HG03108 (cell line): ENCODE results near the gene LEPR.

Source experiments
- ATAC-seq: cut with Tn5 transposase; IDR thresholded peaks from one replicate; pipeline ENCODE4 v1.9.1; 2021; ENCODE audit warnings: moderate library complexity; ENCODE audit not compliant: unreplicated experiment

The LEPR gene

GRCh38 chr1:65409314-65409713, 11.2 kb upstream of the LEPR start:
- ATAC-seq, result no peak

GRCh38 chr1:65409816-65410326, 10.6 kb upstream of the LEPR start:
- ATAC-seq, result no peak

- no peak for ATAC-seq
Observed at GRCh38 chr1:65412256-65412983, 8.0 kb upstream of the LEPR start.

- no peak for ATAC-seq
Observed at GRCh38 chr1:65412984-65413375, 7.5 kb upstream of the LEPR start.

GRCh38 chr1:65414538-65414937, 5.9 kb upstream of the LEPR start:
- ATAC-seq, result no peak

DNA sequence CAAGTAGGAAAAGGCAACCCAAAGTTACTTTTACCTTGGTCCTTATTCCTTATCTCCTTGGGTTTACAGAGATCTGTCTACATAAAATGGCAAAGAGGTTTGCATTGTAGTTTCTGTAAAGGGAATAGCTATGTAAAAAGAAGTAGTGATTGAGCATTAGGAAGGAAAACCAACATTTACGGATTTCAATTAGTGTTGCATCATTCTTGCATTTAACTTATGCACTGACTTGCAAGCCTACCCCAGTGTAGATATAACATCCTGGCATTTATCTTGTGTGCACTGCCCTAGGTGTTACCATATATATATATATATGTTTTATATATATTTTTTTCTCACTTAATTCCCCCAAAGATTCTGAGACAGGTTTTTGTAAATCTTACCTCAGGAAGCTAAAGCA, 3.7 kb upstream of the LEPR start:
- no peak for ATAC-seq

GRCh38 chr1:65417729-65418128, 2.7 kb upstream of the LEPR start:
- no peak for ATAC-seq

GRCh38 chr1:65418522-65419185, 1.8 kb upstream of the LEPR start:
- ATAC-seq, result no peak

DNA sequence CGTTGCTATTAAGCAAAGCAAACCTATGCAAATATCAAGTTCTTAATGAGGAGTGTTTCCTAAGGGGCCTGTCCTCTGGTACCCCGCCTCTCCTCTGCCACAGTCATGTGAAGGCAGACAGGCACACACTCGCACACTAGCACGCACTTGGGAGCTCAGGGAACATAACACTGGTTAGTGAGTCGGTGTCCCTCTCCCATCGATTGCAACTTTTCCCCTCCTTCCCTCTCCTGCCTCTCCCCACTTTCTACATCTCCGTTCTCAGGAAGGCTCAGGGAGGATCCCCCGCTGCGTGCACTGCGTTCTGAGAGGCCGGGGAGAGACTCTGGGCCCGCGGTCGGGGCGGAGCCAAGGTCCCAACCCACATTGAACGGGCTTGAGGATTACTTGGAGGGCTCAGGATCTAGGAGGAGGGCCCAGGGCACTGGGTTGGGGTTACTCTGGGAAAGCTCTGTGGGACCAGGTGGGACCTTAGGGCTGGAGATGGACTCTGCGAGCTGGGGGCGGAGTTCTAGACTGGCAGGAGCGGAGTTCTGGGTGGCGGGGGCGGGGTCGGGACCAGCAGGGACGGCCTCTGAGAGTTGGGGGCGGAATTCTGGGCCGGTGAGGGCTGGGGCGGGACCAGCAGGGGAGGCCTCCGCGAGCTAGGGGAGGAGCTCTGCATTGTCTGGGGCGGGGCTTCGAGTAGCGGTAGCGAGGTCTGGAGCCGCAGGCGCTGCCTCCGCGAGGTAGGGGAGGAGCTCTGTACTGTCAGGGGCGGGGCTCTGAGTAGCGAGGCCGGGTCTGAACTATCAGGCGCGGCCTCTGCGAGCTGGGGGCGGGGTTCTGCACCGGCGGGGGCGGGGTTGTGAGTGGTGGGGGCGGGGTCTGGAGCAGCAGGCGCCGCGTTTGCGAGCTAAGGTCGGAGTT, 533 bp upstream of the LEPR start:
- ATAC-seq, result peak; percentile 93

DNA sequence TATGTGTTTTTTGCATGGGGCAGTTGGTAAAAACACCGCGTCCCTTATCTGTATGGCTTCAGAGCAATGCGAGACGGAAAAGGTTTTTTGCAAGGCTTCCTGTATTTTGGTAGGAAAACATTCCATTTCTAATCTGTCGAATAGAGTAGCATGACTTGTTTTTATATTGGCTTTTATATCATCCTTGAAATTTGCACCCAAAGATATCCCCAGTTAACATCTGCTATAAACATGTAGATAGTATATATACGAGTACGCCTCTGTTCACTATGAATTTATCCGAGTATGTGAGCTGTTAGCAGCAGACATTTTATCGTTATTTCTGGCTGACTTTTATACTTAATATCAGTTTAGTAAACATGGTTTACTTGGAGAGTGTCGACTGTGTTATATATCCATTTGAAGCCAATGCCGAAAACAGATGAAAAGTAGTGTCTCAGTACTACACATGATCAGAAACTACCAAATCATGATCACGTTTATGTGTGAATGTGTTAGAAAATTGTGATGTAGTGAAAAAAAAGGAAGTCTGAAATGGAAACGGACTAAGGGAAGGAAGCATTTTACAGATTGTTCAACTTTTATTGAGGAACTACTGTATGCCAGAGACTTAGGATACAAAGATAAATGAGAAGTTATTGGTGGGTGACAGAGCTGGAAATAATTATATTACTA, 1.0 kb downstream of the LEPR start:
- no peak for ATAC-seq

GRCh38 chr1:65422241-65423203, 2.1 kb downstream of the LEPR start:
- no peak for ATAC-seq

DNA sequence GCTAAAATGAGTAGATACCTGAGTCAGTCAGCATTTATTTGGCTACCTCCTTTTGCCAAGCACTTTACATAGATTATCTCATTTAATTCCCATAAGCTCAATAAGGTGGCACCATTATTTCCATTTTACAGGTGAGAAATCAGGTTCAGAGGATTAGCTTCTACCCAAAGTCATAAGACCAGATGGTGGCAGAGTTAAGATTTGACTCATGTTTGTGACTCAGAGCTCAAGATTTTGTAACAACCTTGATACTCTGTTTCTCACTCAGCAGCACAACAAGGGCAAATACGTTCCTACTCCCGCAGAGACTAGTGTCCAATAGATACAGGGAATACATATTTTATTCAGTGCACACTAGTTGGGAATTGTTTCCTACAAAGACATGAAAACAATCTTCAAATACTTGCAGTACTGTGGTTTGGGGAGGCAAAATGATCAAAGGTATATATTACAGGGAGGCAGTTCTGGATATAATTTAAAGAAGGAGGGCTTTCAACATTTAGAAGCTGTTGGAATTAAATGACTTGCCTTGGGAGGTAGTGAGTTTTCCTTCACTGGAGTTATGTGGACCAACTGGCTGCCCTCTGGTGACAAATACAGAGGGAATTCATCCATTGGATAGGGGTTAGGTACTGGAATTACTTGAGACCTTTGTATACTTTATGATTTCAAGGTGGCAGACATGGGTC, 3.6 kb downstream of the LEPR start:
- no peak for ATAC-seq

DNA sequence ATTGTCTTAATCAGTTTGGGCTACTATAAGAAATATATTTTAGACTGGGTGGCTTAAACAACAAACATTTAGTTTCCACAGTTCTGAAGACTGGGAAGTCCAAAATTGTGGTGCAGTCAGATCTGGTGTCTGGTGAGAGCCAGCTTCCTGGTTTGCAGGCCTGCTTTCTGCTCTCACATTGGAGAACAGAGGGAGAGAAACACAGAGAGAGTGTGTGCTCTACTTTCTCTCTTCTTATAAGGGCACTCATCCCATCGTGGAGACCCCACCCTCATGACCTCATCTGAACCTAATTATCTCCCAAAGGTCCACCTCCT, 4.1 kb downstream of the LEPR start:
- no peak for ATAC-seq

GRCh38 chr1:65425006-65425405, 4.5 kb downstream of the LEPR start:
- no peak for ATAC-seq

- ATAC-seq, result no peak
Observed at GRCh38 chr1:65425697-65426096, 5.2 kb downstream of the LEPR start.

DNA sequence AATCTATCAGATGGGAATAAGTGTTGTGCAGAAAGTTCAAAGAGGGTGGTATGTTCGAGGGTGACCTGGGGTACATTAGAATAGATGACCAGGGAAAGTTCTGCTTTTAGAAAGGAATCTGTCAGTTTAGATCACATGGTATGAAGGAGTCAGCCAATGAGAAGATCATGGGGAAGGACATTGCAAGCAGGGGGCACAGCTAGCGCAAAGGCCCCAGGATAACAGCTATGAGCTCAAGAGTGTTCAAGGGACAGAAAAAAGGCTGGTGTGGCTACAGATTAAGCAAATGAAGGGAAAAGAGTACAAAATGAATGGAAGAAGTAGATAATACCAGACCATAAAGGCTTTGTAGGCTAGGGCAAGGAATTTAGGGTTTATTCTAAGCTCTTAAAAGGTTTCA, 8.6 kb downstream of the LEPR start:
- ATAC-seq, result no peak

DNA sequence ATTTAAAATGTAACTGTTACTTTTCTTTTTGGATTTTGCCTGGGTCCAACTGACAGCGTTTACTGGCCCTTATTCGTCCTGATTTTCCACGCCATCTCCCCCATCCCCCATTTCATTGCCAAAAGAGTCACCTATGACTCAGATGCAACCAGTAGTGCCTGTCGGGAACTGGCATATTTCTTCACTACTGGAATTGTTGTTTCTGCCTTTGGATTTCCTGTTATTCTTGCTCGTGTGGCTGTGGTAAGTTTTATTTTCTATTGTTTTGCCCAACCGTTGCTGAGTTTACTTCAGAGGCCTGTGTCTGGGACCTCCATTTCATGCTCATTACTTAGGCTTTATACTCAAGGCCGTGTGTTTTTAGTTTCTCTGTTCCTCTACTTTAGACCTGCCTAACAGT, 9.3 kb downstream of the LEPR start:
- ATAC-seq, result no peak

DNA sequence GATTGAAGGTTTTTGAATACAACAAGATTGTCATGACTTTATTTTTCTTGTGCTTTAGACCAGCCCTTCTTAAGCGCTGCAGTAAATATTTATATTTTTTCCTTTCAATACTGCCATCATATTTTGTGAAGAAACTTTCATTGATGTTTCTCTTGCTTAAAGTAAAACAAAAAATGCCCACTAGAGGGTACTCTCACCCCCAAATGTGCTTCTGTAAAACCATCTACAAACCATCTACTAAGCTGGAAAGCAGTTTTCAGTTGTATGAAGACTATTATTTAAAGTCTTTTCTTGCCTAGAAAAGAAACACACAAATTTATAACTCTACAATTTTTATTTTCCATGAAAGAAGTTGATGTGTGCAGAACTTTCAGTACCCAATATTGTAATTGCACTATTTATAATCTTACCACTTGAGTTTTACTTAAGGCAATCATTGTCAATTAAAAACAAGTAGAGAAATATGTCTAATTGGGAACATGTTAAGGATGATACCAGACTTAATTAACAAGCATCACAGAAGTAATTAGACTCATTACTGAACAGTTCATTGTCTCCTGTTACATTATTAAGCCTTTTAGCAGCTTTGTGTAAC, 10.7 kb downstream of the LEPR start:
- peak; percentile 54 for ATAC-seq

- ATAC-seq, result no peak
Observed at GRCh38 chr1:65432918-65433317, 12.4 kb downstream of the LEPR start.
